WI38 (cell line): ENCODE data around the gene HS1BP3.
A peak's percentile ranks its signal among the peaks of the same experiment; 100 is the strongest.

Source experiments
- H3K4me3 ChIP-seq: 2 replicates; pipeline ENCODE4 v1.5.1; 2011; ENCODE audit warnings: low read depth, mild to moderate bottlenecking, control low read depth, low read length
- CTCF ChIP-seq: IDR thresholded peaks from 2 replicates; pipeline ENCODE4 v1.5.1; 2012; ENCODE audit warnings: low read depth, mild to moderate bottlenecking, control low read depth, low read length

HS1BP3 gene

GRCh38 chr2:20618886-20619521, 31.9 kb downstream of the HS1BP3 start:
- no peak overlapping the region for H3K4me3 ChIP-seq
- TF ChIP-seq CTCF: no peak

GRCh38 chr2:20618468-20618885, 32.4 kb downstream of the HS1BP3 start:
- TF ChIP-seq CTCF: no peak
- no peak overlapping the region for H3K4me3 ChIP-seq

GRCh38 chr2:20617892-20618467, 32.9 kb downstream of the HS1BP3 start:
- H3K4me3 ChIP-seq: no peak overlapping the region
- TF ChIP-seq CTCF: peak; percentile 61

GRCh38 chr2:20617081-20617575, 33.8 kb downstream of the HS1BP3 start:
- TF ChIP-seq CTCF: no peak
- H3K4me3 ChIP-seq: no peak overlapping the region

GRCh38 chr2:20616341-20616871, 34.5 kb downstream of the HS1BP3 start:
- no peak overlapping the region for H3K4me3 ChIP-seq
- no peak for TF ChIP-seq CTCF

- no peak for TF ChIP-seq CTCF
- no peak overlapping the region for H3K4me3 ChIP-seq
These were observed 35.2 kb downstream of the HS1BP3 start for GRCh38 chr2:20615466-20616241.
